Skeletal muscle tissue (tissue), 4 donors: ENCODE results near the gene PLSCR5. TPM values are rescaled to one million over a fixed set of nuclear protein-coding genes. Genes with fewer than 3 reads are reported as not detected.

Source experiments
- H3K27ac ChIP-seq: one replicate; pipeline ENCODE4 v1.7.0; 2013; ENCODE audit warnings: mild to moderate bottlenecking, low read depth, low read length, inconsistent platforms
- H3K27me3 ChIP-seq, 3 donors: one replicate each; pipeline ENCODE4 v1.7.0; 2013; ENCODE audit warnings: low read length in 3 of 3; ENCODE audit not compliant: control insufficient read depth in 3 of 3, insufficient read depth in 3 of 3
- H3K36me3 ChIP-seq, 3 donors: one replicate each; pipeline ENCODE4 v1.7.0; 2013; ENCODE audit warnings: low read length in 3 of 3; ENCODE audit not compliant: control insufficient read depth in 3 of 3, insufficient read depth in 3 of 3
- H3K4me1 ChIP-seq, 3 donors: one replicate each; pipeline ENCODE4 v1.7.0; 2013; ENCODE audit warnings: low read length in 3 of 3, mild to moderate bottlenecking in 3 of 3; ENCODE audit not compliant: control insufficient read depth in 3 of 3, insufficient read depth in 3 of 3
- H3K4me3 ChIP-seq, 3 donors: one replicate each; pipeline ENCODE4 v1.7.0; 2013; ENCODE audit warnings: low read length in 3 of 3
- H3K9ac ChIP-seq, 3 donors: one replicate each; pipeline ENCODE4 v1.7.0; 2013; ENCODE audit warnings: low read length in 3 of 3, mild to moderate bottlenecking in 3 of 3, moderate library complexity in 2 of 3, low read depth in 1 of 3
- H3K9me3 ChIP-seq, 3 donors: one replicate each; pipeline ENCODE4 v1.7.0; 2013; ENCODE audit warnings: low read length in 3 of 3; ENCODE audit not compliant: control insufficient read depth in 3 of 3
- total RNA-seq: library from RNA; depleted of rRNA; stranded (reverse); fragments of >200 nt; gene quantifications from one replicate; pipeline ENCODE4 v1.2.3, GENCODE V29; 2014
- donor health status: Osteomylitis.

Gene PLSCR5
- total RNA-seq, 1 donor from 2014 or later, result not detected

- Histone ChIP-seq H3K27me3 (no peaks in the 10 kb centered on the region), H3K9me3 (no peaks in the 10 kb centered on the region), H3K4me1 (no peaks in the 10 kb centered on the region), H3K9ac (no peak overlapping the region), H3K36me3 (no peaks in the 10 kb centered on the region), H3K4me3 (no peak overlapping the region), H3K27ac (no peak overlapping the region)
Observed at GRCh38 chr3:146628671-146629070, 23.5 kb upstream of the PLSCR5 start.

DNA sequence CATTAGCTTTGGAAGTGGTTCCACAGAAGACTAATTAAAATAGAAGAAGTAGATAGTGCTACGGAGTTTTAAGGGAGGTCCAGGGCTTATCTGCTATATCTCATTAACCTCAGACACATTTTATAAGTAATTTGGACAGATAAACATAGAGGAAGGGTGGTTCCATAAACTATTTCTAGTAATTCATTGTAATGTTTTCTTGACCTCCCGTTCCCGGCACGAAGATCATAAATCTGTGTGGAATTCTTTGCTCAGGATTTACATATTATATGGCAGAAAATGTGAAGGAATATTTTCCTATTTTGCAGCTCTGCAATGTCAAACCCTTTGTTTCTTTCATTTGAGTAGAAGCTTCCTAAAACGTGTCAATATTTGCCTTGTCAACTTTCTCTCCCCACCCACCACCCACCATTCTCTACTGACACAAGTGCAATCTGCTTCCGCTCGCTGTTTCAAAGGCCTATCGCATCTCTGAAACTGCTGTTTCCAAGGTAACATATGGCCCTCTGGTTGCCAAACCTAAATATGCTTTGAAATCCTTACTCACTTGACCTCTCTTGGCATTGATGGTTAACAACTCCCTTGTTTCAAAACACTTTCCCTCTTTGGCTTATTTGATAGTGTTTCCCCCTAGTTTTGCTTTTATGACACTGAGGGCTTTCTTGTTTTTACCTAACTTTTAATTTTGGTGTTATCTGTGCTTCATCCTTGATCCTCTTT lies 21.4 kb upstream of the PLSCR5 start:
- Histone ChIP-seq H3K4me3 (no peak overlapping the region), H3K27me3 (no peaks in the 10 kb centered on the region), H3K36me3 (no peaks in the 10 kb centered on the region), H3K27ac (no peak overlapping the region), H3K9me3 (no peaks in the 10 kb centered on the region), H3K4me1 (no peaks in the 10 kb centered on the region), H3K9ac (no peak overlapping the region)

DNA sequence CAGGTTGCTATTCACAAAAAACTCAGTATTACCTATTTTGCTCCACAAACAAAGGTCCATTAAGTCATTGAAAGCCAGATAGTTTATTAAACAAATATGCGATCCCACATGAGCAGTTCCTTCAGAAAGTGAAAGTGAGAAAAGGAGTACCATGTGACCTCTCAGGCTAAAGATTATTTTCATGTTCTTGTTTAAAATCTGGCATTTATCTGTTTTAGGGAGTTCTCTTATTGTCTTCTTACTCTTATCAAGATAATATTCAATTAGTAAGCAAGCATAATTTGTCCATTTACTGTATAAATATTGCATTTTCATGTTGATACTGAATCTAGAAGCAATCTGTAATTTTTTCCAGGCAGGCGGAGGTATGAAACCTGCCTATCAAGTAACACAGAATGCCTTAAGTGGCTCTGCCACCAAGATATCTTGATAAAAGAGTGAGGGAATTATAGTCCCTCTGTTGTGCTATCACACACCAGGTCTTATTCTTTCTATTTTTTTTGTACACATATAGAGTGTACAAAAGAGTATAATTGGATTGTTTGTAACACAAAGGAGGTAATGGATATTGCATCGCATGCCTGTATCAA lies 20.1 kb upstream of the PLSCR5 start:
- H3K9ac ChIP-seq, result no peak overlapping the region
- H3K4me1 ChIP-seq, result no peaks in the 10 kb centered on the region
- H3K27me3 ChIP-seq, result no peaks in the 10 kb centered on the region
- H3K9me3 ChIP-seq, result no peaks in the 10 kb centered on the region
- peak overlapping the region in 2 of 3 donors; percentile 4 to 52 for H3K4me3 ChIP-seq
- no peak overlapping the region for H3K27ac ChIP-seq
- H3K36me3 ChIP-seq, result no peaks in the 10 kb centered on the region

- H3K27me3 ChIP-seq, result no peaks in the 10 kb centered on the region
- no peak overlapping the region for H3K27ac ChIP-seq
Observed at GRCh38 chr3:146621723-146622122, 16.6 kb upstream of the PLSCR5 start.

GRCh38 chr3:146612015-146612414 lies 6.9 kb upstream of the PLSCR5 start:
- H3K27ac ChIP-seq, result no peak overlapping the region
- no peak overlapping the region for H3K9ac ChIP-seq
- H3K36me3 ChIP-seq, result no peaks in the 10 kb centered on the region
- no peaks in the 10 kb centered on the region for H3K4me1 ChIP-seq
- no peak overlapping the region for H3K4me3 ChIP-seq
- H3K9me3 ChIP-seq, result no peaks in the 10 kb centered on the region
- H3K27me3 ChIP-seq, result no peaks in the 10 kb centered on the region

More at GRCh38 chr3:146621723-146622122, 16.6 kb upstream of the PLSCR5 start:
- Histone ChIP-seq H3K4me1 (no peaks in the 10 kb centered on the region), H3K9ac (no peak overlapping the region), H3K36me3 (no peaks in the 10 kb centered on the region), H3K9me3 (no peaks in the 10 kb centered on the region), H3K4me3 (no peak overlapping the region)

DNA sequence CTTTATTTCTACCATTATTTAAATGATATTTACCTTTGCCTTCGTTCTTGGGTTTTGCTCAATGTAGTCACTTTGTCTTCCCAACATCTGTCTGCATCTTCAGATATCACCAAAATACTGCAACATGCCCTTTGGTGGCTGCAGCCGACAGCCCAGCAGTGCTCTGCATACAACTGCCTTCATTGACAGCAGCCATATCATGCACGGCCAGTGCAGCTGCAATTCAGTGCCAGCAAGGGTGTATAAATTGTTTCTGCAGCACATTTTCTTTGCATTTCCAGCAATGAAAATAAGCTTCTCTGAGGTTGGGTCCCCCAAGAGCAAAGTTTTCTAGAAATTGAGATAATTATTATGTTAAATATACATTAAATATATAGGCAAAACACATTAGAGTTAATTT lies 6.0 kb upstream of the PLSCR5 start:
- no peaks in the 10 kb centered on the region for H3K36me3 ChIP-seq
- no peaks in the 10 kb centered on the region for H3K9me3 ChIP-seq
- no peak overlapping the region for H3K4me3 ChIP-seq
- no peak overlapping the region for H3K27ac ChIP-seq
- H3K27me3 ChIP-seq, result no peaks in the 10 kb centered on the region
- H3K4me1 ChIP-seq, result no peaks in the 10 kb centered on the region
- no peak overlapping the region for H3K9ac ChIP-seq

GRCh38 chr3:146598535-146598934 lies 6.6 kb downstream of the PLSCR5 start:
- Histone ChIP-seq H3K9ac (no peak overlapping the region), H3K4me3 (no peak overlapping the region), H3K36me3 (no peaks in the 10 kb centered on the region), H3K27me3 (no peaks in the 10 kb centered on the region), H3K4me1 (no peaks in the 10 kb centered on the region), H3K9me3 (no peaks in the 10 kb centered on the region), H3K27ac (no peak overlapping the region)

- H3K27me3 ChIP-seq, result no peaks in the 10 kb centered on the region
- no peak overlapping the region for H3K4me3 ChIP-seq
- no peaks in the 10 kb centered on the region for H3K36me3 ChIP-seq
- no peaks in the 10 kb centered on the region for H3K9me3 ChIP-seq
- no peaks in the 10 kb centered on the region for H3K4me1 ChIP-seq
- no peak overlapping the region for H3K27ac ChIP-seq
- no peak overlapping the region for H3K9ac ChIP-seq
Observed at GRCh38 chr3:146594843-146595482, 10.2 kb downstream of the PLSCR5 start.

GRCh38 chr3:146593776-146594175 lies 11.4 kb downstream of the PLSCR5 start:
- H3K36me3 ChIP-seq, result no peaks in the 10 kb centered on the region
- H3K9ac ChIP-seq, result no peak overlapping the region
- H3K27ac ChIP-seq, result no peak overlapping the region
- H3K27me3 ChIP-seq, result no peaks in the 10 kb centered on the region
- no peaks in the 10 kb centered on the region for H3K9me3 ChIP-seq
- no peaks in the 10 kb centered on the region for H3K4me1 ChIP-seq
- no peak overlapping the region for H3K4me3 ChIP-seq

- Histone ChIP-seq H3K36me3 (no peaks in the 10 kb centered on the region), H3K4me3 (no peak overlapping the region), H3K9ac (no peak overlapping the region), H3K9me3 (no peaks in the 10 kb centered on the region), H3K27ac (no peak overlapping the region), H3K27me3 (no peaks in the 10 kb centered on the region), H3K4me1 (no peaks in the 10 kb centered on the region)
Observed at GRCh38 chr3:146590521-146590920, 14.6 kb downstream of the PLSCR5 start.
